Measurements from ENCODE around the gene MRPL40.

DNA sequence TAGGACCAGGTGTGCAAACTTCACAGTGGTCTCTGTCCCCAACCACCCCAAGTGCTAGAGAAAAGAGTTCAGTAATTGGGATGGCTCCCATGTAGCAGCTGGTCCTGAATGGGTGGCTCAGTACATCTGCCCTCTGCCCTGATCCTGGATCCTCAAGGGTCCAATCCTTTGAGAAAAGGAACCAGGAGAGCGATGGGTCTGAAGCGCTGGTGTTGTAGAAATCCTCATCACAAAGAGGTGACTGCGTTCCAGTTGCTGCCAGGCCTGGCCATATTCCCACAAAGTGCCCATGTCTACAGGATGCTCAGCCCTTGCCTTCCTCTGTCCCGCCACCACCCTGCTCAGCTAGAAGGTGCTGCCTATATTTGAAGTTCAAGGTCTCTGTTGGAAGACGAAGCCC lies 21.4 kb downstream of the MRPL40 start:
- TF ChIP-seq, protein P1, sequence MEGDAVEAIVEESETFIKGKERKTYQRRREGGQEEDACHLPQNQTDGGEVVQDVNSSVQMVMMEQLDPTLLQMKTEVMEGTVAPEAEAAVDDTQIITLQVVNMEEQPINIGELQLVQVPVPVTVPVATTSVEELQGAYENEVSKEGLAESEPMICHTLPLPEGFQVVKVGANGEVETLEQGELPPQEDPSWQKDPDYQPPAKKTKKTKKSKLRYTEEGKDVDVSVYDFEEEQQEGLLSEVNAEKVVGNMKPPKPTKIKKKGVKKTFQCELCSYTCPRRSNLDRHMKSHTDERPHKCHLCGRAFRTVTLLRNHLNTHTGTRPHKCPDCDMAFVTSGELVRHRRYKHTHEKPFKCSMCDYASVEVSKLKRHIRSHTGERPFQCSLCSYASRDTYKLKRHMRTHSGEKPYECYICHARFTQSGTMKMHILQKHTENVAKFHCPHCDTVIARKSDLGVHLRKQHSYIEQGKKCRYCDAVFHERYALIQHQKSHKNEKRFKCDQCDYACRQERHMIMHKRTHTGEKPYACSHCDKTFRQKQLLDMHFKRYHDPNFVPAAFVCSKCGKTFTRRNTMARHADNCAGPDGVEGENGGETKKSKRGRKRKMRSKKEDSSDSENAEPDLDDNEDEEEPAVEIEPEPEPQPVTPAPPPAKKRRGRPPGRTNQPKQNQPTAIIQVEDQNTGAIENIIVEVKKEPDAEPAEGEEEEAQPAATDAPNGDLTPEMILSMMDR (conservative IDR thresholded peaks at IDR 0.05; ENCODE audit: low read length), result no peak
- no peak for TF ChIP-seq EZH2phosphoT487 (IDR thresholded peaks at IDR 0.05; ENCODE audit: borderline replicate concordance)

Data from Loucy (cell line).